GM21390 (cell line): ENCODE measurements around the gene CHCT1.
"Not testable (repeated sequence)": the region's sequence is repeated elsewhere in the genome, so short reads cannot be mapped to it uniquely, and the experiment has no call there.

Experiments used
- ATAC-seq: cut with Tn5 transposase; IDR thresholded peaks from one replicate; pipeline ENCODE4 v1.9.1; 2021; ENCODE audit not compliant: unreplicated experiment

The CHCT1 gene

DNA sequence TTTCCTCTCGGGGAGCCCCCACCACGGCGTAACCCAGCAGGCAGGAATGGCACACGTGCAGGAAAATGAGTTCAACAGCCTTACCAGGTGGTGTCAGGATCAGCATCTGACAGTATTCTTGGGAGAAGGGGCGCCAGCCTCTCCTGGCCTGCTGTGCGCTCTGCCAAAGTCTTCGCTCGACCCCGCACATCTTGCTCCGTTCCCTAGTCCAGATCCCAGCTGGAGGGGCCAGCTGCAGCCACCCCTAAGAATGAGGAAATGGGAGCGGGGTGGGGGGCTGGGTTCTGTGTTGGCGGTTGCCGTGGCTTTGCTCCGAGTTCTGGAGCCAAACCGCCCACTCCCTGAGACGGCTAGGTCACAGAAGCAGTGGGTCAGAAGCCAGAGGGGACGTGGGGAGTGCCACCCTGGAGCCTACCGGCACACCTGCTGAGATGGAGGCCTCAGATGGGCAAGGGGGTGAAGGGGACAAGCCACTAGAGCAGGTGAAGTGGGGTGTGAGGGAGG, at the start of gene CHCT1:
Gene CHCT1, plus strand, starts transcription at position 328 of the 504 bp plus-strand sequence. Its CDS starts 104 bp downstream, at position 432.
- no peak for ATAC-seq

DNA sequence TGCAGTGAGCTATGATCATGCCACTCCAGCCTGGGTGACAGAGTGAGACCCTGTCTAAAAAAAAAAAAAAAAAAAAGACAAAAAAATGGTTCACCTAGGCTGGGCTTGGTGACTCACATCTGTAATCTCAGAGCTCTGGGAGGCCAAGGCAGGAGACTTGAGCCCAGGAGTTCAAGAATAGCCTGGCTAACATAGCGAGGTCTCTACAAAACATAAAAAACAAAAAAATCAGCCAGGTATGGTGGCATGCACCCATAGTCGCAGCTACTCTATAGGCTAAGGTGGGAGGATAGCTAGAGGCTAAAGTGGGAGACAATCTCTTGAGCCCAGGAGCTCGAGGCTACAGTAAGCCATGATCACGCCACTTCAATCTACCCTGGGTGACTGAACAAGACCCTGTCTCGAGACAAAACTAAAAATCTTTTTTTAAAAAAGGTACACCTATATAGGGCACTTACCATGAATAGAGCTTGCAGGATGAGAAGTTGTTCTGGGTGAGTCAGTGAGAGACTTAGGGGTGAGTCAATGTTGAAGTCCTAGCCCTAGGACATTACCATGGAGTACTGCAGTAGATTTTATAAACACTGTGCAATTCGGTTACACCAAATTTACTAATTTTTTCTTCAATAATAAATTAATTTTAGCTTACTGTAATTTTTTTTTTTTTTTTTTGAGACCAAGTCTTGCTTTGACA, 49.4 kb upstream of the CHCT1 start:
- ATAC-seq = no peak

DNA sequence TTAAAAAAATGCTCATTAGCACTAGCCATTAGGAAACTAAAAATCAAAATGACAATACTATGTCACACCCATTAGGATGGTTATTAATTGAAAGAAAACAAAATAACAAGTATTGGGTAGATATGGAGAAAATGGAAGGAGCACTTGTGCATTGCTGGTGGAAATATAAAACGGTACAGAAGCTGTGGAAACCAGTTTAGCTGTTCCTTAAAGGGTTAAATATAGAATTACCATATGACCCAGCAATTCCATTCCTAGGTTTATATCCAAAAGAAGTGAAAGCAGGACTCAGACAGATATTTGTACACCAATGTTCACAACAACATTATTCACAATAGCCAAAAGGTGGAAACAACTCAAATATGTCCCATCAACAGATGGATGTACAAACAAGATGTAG, 44.1 kb upstream of the CHCT1 start:
- ATAC-seq = not testable (repeated sequence)

DNA sequence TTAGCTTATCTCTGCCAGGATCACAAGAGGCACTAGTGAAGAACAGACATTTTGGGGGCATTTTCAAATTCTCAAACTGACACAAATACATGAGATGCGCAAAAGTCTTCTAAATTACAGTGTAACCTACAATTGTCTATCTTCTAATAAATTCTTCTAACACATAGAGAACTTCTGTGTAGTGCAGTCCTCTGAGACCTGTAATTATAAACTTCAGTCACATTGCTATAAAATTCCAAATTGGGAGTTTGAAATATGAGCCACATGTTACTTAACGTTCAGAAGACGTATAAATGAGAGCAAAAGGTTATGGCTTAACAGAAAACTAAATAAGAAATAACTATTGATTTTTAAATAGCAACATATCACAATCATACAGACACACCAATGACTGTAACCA, 42.8 kb upstream of the CHCT1 start:
- not testable (repeated sequence) for ATAC-seq

DNA sequence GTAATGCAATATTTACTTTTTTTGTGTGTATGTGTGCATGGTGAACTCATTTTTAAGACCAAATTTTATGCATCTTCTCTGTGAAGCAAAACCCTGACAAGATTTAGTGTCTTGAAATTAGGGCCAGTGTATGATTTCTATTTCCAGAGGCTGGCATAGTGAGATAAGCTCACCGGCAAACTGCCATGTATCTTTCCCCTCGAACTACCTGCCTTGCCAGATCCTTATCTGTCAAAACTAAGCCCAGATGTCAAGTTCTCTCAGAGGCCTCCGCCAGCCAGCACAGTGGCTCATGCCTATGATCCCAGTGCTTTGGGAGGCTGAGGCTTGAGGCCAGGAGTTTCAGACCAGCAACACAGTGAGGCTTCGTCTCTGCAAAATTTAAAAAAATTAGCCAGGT, 40.3 kb upstream of the CHCT1 start:
- ATAC-seq = no peak

DNA sequence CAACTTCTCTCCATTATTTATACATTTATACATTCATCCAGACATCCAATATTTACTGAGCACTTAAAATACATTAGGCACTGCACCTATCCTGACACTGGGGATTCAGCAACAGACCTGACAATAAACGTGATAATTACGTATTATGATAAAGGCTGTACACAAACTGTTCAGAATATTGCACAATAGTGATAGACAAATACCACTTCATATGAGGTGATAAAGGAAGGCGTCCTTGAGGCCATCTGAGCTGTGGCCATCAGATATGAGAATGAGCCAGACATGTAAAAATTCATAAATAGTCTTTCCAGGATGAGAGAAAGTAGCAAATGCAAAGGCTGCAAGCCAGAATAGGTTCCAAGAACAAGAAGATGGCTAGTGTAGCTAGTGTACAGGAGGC, 38.9 kb upstream of the CHCT1 start:
- no peak for ATAC-seq

DNA sequence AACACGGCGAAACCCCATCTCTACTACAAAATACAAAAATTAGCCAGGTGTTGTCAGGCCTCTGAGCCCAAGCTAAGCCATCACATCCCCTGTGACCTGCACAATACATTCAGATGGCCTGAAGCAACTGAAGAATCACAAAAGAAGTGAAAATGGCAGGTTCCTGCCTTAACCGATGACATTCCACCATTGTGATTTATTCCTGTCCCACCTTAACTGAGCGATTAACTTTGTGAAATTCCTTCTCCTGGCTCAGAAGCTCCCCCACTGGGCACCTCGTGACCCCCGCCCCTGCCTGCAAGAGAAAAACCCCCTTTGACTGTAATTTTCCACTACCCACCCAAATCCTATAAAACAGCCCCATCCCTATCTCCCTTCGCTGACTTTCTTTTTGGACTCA, 37.4 kb upstream of the CHCT1 start:
- not testable (repeated sequence) for ATAC-seq

DNA sequence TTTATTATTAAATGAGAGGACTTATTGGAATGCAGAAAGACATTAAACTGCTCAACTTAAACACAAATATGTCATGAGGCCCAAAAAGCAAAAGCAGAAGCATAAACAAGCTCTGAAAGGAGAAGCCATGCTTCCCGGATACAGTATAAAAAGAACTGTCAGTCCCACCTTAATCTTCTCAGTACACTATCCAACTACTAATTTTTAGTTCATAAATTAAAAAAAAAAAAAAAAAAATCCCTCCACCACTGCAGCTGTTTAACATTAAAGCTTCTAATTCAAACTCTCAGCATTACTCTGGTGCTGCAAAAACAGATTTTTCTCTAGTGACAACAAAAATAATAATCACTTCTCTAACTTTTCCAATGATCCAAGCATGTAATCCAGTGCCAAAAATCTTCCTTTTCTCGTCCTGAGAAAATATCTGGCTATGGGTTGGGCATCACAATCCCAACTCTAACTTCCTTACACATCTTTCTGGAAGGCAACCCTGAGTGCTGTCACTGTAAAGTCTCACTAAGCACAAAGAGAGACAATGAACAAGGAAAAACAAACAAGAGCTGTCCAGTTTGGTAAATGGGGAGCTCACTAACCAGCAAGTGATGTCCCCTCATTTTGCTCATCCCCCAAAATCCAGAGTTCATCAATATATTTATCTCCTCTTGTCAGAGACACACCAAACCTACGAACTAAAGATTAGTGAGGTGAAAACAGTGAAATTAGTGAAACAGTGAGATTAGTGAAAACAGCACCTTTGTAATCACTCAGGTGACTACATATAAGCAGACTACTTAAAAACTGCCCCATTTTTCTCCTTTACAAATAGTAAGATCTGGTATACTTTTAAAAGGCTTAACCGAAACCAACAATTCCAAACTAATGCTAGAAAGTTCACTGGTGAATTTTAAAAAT, 35.9 kb upstream of the CHCT1 start:
- ATAC-seq = no peak

DNA sequence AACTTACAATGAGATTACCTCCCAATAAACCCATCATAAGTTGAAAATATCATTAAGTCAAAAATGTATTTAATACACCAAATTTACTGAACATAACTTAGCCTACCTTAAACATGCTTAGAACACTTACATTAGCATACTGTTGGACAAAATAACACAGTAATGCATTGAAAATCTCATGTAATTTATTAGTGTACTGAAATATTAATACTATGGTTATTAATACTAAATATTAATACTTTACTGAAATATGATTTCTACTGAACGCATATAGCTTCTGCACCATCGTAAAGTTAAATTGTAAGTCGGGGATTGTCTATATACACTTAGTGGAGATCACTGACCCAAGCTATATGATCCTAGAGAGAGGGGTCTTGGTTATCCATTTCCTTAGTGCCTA, 34.6 kb upstream of the CHCT1 start:
- no peak for ATAC-seq

DNA sequence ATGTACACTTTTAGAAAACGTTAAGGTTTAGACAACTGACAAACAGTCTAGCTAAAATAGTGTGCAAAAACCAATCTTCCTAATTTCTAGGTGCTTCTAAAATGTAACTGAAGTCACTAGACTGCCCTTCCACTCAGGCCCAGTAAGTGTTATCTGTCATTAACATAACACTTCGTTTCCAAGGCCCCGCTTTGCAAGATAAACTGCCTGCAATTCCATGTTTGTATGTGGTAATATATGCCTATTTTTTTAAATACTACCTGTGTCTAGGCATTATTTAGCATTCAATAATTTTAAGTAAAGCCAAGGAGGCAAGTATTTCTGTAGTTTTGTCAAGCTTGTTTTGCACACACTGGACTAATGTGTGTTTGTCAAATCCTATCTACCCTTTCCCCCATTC, 33.5 kb upstream of the CHCT1 start:
- ATAC-seq = no peak

DNA sequence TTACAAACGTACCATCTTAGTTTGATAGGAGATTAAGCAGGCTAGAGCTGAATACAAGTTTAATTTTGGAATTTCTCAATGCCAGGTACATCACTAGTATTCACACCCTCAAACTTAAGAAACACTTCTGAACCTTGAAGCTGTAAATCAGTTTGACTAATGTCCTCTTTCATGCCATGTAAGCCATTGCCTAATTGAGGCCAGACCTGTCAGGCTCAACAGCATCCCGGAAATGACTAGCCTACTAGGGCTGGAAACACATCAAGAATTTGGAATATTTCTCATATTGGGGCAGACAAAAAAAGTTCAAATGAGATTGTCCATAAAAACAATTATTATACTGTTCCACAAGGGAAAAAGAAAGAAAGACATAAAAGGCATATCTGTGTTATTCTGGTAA, 32.1 kb upstream of the CHCT1 start:
- no peak for ATAC-seq

DNA sequence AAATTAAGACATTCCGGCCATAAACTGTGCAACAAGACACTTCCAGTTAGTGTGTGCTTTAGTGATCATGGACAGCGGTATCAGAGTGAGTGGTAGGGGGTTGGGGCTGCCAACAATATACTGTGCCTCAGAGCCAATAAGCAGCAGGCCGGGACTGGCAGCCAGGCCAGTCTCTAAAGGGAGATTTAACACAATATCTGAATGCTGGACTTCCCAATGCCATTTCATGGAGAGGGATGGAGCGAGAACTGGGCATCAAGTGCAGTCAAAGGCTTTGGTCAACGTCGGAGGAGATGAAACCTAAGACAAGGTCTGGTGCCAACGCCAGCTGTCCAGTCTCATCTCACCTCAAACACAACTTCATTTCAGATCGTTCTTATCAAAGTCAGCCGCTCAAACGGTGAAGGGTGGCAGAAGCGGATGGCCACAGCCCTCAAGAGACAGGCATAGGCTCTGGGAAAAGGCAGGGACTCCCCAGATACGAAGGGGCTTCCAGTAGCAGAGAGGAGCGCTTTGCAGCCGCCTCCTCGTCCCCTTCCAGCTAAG, 31.3 kb upstream of the CHCT1 start:
- ATAC-seq = no peak

DNA sequence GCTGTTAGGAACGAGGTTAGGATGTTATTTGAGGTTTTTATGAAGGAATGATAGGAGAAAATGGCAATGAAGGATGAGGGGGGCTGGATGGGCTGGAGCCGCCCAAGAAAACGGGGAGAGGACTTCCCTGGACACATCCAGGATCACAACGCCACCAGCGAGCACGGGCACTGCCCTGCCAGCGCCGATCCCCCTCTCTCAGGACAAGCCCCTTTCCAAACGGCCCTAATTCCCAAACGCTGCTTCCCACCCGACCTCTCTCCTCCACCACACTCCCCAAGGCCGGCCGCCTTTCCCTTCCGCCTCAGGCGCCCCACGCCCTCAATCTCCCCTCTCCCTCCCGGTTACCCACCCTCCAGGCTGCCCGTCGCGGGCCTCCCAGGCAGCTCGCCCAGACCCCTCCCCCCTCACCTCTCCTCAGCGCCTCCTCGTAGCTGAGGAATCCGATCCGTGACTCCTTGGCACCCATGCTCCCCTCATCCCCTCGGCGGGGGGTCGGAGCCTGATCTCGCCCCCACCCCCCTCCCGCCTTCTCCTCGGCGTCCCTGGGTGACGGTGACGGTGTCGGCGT, 30.7 kb upstream of the CHCT1 start:
- ATAC-seq = peak; percentile 11

DNA sequence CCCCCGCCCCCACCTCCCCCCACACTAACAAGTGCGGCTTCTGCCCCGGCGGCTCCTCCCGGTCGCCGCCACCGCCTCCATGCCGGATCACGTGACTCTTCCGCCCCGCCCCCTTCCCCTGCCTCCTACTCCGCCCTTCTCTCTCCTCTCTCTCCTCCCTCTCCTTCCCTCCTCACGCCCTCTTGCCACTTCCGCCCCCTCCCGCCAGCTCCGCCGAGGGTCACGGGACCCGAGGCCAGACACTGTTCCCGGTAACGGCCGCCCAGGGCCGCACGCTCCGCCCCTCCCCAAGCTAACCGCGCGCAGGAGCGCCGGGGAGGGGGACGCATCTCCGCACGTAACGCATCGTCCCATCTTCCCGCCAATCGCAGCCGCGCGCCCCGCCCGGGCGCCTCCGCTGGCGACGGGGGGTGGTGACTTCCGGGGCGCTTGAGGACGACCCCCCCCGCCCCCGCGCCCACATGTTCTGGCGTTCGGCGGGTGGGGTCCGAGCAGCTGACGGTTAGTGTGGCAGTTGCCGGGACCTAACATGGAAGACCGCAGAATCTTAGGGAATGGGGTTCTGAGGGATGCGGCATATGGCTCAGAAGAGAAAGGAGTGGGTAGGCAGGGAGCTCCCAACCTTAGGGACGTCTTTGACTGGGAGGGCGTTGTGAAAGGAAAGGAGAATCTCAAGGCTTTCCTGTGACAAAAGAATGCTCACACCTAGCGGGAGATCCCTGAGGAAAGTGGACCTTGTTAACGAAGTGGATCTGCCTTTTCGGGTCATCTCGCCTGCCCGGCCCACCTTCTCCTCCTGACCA, 30.0 kb upstream of the CHCT1 start, which contains the start of gene USP32:
Gene USP32, minus strand, starts transcription at position 92 of the 803 bp plus-strand sequence. CDS start 194 bp downstream, outside the sequence.
- peak; percentile 87 for ATAC-seq

DNA sequence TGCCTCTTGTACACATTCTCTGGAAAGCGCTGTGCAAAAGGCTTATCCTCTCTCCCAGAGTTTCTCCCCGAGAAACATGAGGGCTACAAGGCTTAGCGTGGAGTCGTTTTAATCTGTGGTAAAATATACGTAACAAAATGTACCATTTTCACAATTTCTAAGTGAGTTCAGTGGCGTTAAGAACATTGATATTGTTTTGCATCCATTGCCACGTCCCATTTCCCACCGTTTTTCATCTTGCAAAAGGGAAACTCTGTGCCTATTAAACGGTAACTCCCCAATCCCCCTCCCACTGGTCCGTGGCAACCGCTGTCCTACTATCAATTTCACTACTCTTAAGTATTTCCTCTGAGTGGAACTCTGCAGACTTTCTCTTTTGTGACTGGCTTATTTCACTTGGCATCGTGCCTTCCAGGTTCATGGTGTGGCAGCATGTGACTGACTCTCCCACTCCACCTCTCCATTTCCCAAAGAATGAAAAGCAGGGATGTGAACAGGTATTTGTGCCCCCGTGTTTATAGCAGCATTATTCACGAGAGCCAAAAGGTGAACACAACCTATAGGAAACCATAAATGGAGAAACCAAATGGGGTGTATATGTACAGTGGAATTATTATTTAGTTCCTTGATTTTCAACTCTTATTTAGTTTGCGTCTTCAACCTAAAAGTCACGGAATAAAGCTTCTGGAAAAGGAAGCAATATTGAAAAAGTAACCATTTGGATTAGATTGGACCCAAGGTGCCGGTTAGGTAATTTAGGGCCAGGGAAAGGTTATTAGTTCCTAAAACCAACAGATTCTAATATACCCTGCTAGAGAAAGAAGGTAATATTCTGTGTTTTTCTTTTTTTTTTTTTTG, 29.2 kb upstream of the CHCT1 start:
- no peak for ATAC-seq

DNA sequence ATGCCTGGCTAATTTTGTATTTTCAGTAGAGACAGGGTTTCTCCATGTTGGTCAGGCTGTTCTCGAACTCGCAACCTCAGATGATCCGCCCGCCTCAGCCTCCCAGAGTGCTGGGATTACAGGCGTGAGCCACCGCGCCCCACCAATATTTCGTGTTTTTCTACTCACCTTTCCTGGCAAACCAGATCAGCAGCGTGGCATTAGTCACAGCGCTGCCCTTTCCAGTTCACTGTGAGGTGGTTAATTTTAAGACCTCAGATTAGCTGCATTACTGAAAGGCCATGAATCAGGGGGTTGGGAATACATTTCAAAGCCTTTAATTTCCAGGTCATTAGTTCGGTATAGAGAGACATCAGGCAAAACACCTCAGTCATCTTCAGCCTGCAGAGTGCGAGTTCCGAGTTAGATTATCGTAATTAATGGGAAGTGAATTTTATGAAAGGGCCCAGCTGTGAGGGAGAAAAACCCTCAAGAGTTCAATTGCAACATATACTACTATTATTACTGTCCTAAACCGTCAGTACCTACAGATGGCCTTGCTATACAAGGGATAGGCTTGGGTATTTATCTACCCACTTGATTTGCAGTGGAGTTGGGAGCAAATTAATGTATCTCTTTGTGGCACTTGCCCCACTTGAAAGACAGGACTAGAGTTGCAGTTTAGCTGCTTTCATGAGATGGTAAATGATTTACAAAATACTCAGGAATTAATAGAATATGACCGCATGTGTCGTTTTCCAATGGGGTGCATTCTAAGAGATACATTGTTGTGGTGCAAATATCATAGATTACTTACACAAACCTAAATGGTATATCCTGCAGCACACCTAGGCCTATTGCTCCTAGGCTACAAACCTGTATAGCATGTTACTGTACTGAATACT, 28.2 kb upstream of the CHCT1 start:
- ATAC-seq = no peak

DNA sequence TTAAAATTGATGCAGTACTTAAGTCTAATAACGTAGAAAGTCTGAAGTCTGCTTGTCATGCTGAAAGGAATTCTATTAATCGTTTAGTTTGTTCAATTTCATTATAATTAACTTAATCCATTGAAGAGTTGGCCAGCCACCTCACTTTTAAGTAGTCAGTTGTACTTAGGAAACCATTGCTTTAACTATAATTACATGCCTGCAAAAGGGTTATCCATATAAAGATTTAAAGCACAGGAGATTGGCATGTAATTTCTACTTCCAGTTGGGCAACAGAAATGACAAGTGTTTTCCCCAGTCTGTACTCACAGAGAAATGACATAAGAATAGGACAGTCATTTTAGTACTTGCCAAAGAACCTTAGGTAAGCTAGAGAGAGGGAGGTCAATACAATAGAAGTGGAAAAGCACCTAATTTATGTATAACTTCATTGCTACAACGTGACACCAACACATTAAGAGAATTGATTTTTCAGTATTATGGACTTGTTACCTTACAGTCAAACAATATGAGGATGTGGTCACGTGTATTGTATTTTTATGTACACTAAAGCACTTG, 26.7 kb upstream of the CHCT1 start:
- no peak for ATAC-seq

DNA sequence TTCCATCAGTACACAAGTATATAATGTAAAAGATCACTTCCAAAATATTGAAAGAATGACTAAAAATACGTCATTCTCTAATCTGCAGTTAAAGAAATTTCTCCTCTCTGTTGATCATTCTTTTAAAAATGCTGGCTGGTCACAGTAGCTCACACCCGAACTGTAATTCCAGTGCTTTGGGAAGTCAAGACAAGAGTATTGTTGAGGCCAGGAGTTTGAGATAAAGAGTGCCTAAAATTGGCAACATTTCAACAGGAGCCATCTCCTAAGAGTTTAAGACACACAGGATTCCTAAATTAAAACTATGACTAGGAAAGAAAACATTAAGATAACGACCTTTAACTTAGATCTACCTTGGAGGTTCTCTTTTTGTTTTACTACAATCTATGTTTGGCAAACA, 25.9 kb upstream of the CHCT1 start:
- no peak for ATAC-seq
